Measurements from ENCODE around the gene FAM50A. TPM values are rescaled to one million over a fixed set of nuclear protein-coding genes. Genes with fewer than 3 reads are reported as not detected.
A peak's percentile ranks its signal among the peaks of the same experiment; 100 is the strongest.

The FAM50A gene
- total RNA-seq, 4 donors from 2014 or later, result 16.2 to 31.5 (median 23.3) TPM

DNA sequence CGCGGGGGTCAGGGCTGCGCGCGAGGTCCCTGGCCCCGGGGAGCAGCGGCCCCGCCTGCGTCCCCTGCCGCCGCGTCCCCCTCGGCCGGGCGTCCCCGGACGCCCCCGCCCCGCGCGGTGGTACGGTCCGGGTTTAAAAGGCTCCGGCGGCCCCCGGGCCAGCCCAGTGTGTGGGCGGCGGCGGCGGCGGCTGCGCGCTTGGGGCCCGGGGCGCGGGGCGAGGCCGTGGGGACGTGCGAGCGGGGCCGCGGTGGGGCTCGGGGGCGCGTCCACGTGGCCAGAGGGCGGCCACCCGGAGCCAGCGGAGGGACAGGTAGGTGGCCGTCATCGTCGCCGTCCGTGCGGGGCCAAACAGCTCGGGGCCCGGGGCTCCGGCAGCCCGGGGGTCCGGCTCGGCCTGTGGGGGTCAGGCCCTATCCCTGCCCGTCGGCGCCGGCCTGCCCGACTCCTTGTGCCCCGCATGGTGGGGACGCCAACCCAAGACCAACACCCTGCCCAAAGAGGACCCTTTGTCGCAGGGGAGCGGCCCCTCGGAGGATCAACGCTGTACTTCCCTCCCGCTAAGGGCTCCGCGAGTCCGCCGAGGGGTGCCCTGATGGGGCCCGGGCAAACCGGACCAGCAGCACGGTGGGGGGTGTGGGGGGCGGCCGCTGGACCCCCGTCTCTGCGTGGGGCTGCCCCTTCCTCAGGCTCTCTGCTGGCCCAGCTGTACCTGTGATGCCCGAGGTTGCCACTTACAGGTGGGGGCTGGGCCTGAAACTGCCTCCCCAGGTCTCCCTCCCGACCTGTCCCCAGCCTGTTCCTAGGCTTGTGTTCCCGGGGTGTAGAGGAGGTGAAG is 14.4 kb downstream of the FAM50A start, which contains the start of gene PLXNA3:
TSS of gene PLXNA3 (plus strand) at position 166 of the 838 bp plus-strand sequence. CDS start 1,903 bp downstream, outside the sequence.
- Histone ChIP-seq H3K27ac (peak within 1 kb of the TSS; percentile 34), H3K9me3 (no peaks in the 10 kb centered on the region), H3K27me3 (no peaks in the 10 kb centered on the region), H3K4me3 (peak within 1 kb of the TSS; percentile 62), H3K36me3 (peaks cover 15% of the 10 kb centered on the region), H3K4me1 (peaks cover 20% of the 10 kb centered on the region)
- TF ChIP-seq EP300 (IDR thresholded peaks at IDR 0.05) (no peak), POLR2A (IDR thresholded peaks at IDR 0.05) (peak in 1 of 2 donors; percentile 71)
- WGBS, result 52% methylated on average over 43 of the region's 88 CpGs
- DNase-seq (ENCODE audit: low spot score in 2 of 2), result no peak

DNA sequence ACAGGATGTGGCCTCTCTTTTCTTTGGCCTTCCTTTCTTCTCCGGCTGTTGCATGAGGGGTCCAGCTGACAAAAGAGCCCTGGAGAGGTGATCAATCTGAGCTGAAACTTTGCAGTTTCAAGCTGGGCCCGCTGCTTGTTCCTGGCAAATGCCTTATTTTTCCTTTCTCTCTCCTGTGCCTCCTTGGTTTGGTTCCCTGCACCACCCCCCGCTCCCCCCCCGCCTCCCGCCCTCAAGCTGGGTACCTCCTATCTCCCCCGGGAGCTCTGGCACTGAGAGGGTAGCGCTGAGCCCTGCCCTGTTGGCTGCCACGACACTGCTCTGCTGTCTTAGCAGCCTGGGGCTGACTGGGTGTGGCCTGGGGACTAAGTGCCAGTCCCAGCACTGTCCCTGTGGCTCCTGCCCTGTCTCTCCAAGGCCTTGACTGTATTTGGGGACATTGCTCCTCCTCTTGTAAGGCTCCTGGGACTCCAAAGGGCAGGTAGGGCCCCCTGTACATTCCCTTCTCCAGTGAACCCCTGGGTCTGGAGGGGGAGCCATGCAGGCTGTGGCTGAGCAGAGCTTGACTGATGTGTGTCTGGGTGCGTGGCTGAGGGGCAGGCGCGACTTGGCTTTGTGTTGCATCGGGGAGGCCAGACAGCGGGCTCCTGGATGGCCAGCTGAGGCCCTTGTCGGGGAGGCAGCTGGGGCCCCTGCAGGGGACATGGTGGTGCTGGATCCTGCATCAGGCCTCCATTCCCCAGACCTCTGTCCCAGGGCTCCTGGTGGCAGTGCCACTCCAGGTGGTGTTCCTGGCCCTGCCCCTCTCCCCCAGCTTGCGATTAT is 15.2 kb downstream of the FAM50A start:
- Histone ChIP-seq H3K9me3 (no peaks in the 10 kb centered on the region), H3K4me3 (peak overlapping the region; percentile 62), H3K27ac (no peak overlapping the region), H3K36me3 (peaks cover 22% of the 10 kb centered on the region), H3K4me1 (peaks cover 20% of the 10 kb centered on the region), H3K27me3 (no peaks in the 10 kb centered on the region)
- 32% methylated on average over 8 of the region's 15 CpGs for WGBS
- TF ChIP-seq, protein P1, sequence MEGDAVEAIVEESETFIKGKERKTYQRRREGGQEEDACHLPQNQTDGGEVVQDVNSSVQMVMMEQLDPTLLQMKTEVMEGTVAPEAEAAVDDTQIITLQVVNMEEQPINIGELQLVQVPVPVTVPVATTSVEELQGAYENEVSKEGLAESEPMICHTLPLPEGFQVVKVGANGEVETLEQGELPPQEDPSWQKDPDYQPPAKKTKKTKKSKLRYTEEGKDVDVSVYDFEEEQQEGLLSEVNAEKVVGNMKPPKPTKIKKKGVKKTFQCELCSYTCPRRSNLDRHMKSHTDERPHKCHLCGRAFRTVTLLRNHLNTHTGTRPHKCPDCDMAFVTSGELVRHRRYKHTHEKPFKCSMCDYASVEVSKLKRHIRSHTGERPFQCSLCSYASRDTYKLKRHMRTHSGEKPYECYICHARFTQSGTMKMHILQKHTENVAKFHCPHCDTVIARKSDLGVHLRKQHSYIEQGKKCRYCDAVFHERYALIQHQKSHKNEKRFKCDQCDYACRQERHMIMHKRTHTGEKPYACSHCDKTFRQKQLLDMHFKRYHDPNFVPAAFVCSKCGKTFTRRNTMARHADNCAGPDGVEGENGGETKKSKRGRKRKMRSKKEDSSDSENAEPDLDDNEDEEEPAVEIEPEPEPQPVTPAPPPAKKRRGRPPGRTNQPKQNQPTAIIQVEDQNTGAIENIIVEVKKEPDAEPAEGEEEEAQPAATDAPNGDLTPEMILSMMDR (IDR thresholded peaks at IDR 0.05), result no peak
- TF ChIP-seq POLR2A (IDR thresholded peaks at IDR 0.05) (no peak), EP300 (IDR thresholded peaks at IDR 0.05) (no peak), POLR2AphosphoS5 (IDR thresholded peaks at IDR 0.05) (no peak)
- DNase-seq (ENCODE audit: low spot score in 2 of 2), result no peak

DNA sequence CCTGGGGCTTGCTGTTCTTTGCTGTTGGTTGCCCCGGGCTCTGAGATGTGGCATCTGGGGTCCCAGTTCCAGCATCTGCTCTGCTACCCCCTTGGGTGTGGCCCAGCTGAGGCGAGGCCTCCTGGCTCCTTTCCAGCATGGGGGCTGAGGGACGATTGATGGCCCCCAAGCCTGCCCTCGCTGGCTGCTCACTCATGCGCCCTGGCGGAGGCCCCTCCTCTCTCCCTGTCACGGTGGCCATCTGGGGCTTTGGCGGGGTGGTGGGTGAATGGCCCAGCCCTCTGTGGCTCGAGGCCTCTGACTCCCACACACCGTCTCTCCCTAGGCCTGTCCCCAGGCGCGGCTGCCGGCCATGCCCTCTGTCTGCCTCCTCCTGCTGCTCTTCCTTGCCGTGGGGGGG is 15.9 kb downstream of the FAM50A start:
- Histone ChIP-seq H3K36me3 (peaks cover 28% of the 10 kb centered on the region), H3K9me3 (no peaks in the 10 kb centered on the region), H3K27ac (no peak overlapping the region), H3K27me3 (no peaks in the 10 kb centered on the region), H3K4me1 (peaks cover 20% of the 10 kb centered on the region), H3K4me3 (peak overlapping the region; percentile 62)
- WGBS, result 59% methylated on average over 8 of the region's 14 CpGs
- TF ChIP-seq EP300 (IDR thresholded peaks at IDR 0.05) (no peak), POLR2AphosphoS5 (IDR thresholded peaks at IDR 0.05) (no peak), POLR2A (IDR thresholded peaks at IDR 0.05) (no peak)
- TF ChIP-seq, protein P1 (IDR thresholded peaks at IDR 0.05), result no peak
- no peak for DNase-seq (ENCODE audit: low spot score in 2 of 2)

DNA sequence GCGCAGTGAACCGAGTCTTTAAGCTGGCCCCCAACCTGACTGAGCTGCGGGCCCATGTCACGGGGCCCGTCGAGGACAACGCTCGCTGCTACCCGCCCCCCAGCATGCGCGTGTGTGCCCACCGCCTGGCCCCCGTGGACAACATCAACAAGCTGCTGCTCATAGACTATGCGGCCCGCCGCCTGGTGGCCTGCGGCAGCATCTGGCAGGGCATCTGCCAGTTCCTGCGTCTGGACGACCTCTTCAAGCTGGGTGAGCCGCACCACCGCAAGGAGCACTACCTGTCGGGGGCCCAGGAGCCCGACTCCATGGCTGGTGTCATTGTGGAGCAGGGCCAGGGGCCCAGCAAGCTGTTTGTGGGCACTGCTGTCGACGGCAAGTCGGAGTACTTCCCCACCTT is 16.4 kb downstream of the FAM50A start:
- H3K9me3 ChIP-seq, result no peaks in the 10 kb centered on the region
- TF ChIP-seq POLR2AphosphoS5 (IDR thresholded peaks at IDR 0.05) (no peak), POLR2A (IDR thresholded peaks at IDR 0.05) (no peak), EP300 (IDR thresholded peaks at IDR 0.05) (no peak)
- TF ChIP-seq, protein P1 (IDR thresholded peaks at IDR 0.05), result no peak
- no peak for DNase-seq (ENCODE audit: low spot score in 2 of 2)
- H3K4me1 ChIP-seq, result peaks cover 20% of the 10 kb centered on the region
- H3K27me3 ChIP-seq, result no peaks in the 10 kb centered on the region
- H3K4me3 ChIP-seq, result peak overlapping the region; percentile 62
- WGBS, result 60% methylated on average over 2 of the region's 26 CpGs
- no peak overlapping the region for H3K27ac ChIP-seq
- H3K36me3 ChIP-seq, result peaks cover 32% of the 10 kb centered on the region

DNA sequence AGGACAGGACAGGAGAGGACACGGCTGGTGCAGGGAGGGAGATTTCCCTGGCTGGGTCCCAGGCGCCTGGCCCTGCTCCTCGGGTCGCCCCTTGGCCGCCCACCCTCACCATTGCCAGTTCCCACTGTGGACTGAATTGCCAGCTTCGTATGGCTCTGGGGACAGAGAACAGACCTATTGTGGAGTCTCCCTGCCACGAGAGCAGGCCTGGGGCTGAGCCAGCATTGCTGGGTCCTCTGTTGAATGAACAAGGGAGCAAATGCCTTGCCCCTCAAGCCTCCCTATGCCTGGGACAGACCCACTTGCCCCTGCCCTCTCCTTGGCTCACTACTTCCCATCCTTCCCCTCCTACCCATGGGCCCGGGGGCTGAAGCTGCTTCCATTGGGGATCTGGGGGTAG is 18.5 kb downstream of the FAM50A start:
- DNase-seq (ENCODE audit: low spot score in 2 of 2), result no peak
- H3K4me3 ChIP-seq, result no peak overlapping the region
- 76% methylated on average over 6 of the region's 8 CpGs for WGBS
- H3K27me3 ChIP-seq, result no peaks in the 10 kb centered on the region
- H3K9me3 ChIP-seq, result no peaks in the 10 kb centered on the region
- TF ChIP-seq POLR2A (IDR thresholded peaks at IDR 0.05), result no peak
- TF ChIP-seq, protein P1 (IDR thresholded peaks at IDR 0.05), result no peak
- TF ChIP-seq EP300 (IDR thresholded peaks at IDR 0.05), result no peak
- TF ChIP-seq POLR2AphosphoS5 (IDR thresholded peaks at IDR 0.05), result no peak
- no peak overlapping the region for H3K27ac ChIP-seq
- H3K4me1 ChIP-seq, result peaks cover 20% of the 10 kb centered on the region
- H3K36me3 ChIP-seq, result peaks cover 52% of the 10 kb centered on the region
